ENCODE data around the gene ANTXR2.

GRCh38 chr4:80091184-80091583 is 18.2 kb upstream of the ANTXR2 start:
- TF ChIP-seq TAF1 (IDR thresholded peaks at IDR 0.05; ENCODE audit: borderline replicate concordance, low read depth, low read length) (no peak), POLR2AphosphoS5 (IDR thresholded peaks at IDR 0.05; ENCODE audit: low read depth, low read length) (no peak)

All from GM12892 (cell line).